ENCODE measurements around the gene BSND.

GRCh38 chr1:55010887-55011217 is 12.1 kb downstream of the BSND start:
- no peak for TF ChIP-seq POLR2A (IDR thresholded peaks at IDR 0.05)
- no peak for TF ChIP-seq CTCF (IDR thresholded peaks at IDR 0.05 in 4 of 5, conservative IDR thresholded peaks at IDR 0.05 in 1 of 5)

Data from gastrocnemius medialis (tissue), 4 donors.